Subcutaneous abdominal adipose tissue (tissue), 5 donors: ENCODE measurements around the gene SHC3.
A peak's percentile ranks its signal among the peaks of the same experiment; 100 is the strongest.

Source experiments
- H3K27ac ChIP-seq: one replicate; pipeline ENCODE4 v1.7.0; 2013; ENCODE audit warnings: low read depth, mild to moderate bottlenecking, inconsistent platforms, low read length, moderate library complexity
- H3K27me3 ChIP-seq, 5 donors: one replicate each; pipeline ENCODE4 v1.7.0; 2013; ENCODE audit warnings: low read length in 5 of 5, inconsistent platforms in 1 of 5; ENCODE audit not compliant: control insufficient read depth in 5 of 5, insufficient read depth in 4 of 5
- H3K36me3 ChIP-seq, 5 donors: one replicate each; pipeline ENCODE4 v1.7.0; 2013; ENCODE audit warnings: low read length in 5 of 5; ENCODE audit not compliant: control insufficient read depth in 5 of 5, insufficient read depth in 5 of 5
- H3K4me1 ChIP-seq, 5 donors: one replicate each; pipeline ENCODE4 v1.7.0; 2013; ENCODE audit warnings: low read length in 5 of 5, mild to moderate bottlenecking in 3 of 5, moderate library complexity in 1 of 5; ENCODE audit not compliant: control insufficient read depth in 5 of 5, insufficient read depth in 5 of 5
- H3K4me3 ChIP-seq, 5 donors: one replicate each; pipeline ENCODE4 v1.7.0; 2013; ENCODE audit warnings: low read length in 5 of 5, low read depth in 1 of 5
- H3K9ac ChIP-seq, 5 donors: one replicate each; pipeline ENCODE4 v1.7.0; 2013; ENCODE audit warnings: low read length in 5 of 5, mild to moderate bottlenecking in 4 of 5, moderate library complexity in 3 of 5
- H3K9me3 ChIP-seq, 5 donors: one replicate each; pipeline ENCODE4 v1.7.0; 2013; ENCODE audit warnings: low read length in 5 of 5; ENCODE audit not compliant: control insufficient read depth in 5 of 5
- donor health status: healthy.
- donor health status: healthy.
- donor health status: healthy.
- donor health status: healthy.
- donor health status: healthy.

The SHC3 gene, protein sequence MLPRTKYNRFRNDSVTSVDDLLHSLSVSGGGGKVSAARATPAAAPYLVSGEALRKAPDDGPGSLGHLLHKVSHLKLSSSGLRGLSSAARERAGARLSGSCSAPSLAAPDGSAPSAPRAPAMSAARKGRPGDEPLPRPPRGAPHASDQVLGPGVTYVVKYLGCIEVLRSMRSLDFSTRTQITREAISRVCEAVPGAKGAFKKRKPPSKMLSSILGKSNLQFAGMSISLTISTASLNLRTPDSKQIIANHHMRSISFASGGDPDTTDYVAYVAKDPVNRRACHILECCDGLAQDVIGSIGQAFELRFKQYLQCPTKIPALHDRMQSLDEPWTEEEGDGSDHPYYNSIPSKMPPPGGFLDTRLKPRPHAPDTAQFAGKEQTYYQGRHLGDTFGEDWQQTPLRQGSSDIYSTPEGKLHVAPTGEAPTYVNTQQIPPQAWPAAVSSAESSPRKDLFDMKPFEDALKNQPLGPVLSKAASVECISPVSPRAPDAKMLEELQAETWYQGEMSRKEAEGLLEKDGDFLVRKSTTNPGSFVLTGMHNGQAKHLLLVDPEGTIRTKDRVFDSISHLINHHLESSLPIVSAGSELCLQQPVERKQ

DNA sequence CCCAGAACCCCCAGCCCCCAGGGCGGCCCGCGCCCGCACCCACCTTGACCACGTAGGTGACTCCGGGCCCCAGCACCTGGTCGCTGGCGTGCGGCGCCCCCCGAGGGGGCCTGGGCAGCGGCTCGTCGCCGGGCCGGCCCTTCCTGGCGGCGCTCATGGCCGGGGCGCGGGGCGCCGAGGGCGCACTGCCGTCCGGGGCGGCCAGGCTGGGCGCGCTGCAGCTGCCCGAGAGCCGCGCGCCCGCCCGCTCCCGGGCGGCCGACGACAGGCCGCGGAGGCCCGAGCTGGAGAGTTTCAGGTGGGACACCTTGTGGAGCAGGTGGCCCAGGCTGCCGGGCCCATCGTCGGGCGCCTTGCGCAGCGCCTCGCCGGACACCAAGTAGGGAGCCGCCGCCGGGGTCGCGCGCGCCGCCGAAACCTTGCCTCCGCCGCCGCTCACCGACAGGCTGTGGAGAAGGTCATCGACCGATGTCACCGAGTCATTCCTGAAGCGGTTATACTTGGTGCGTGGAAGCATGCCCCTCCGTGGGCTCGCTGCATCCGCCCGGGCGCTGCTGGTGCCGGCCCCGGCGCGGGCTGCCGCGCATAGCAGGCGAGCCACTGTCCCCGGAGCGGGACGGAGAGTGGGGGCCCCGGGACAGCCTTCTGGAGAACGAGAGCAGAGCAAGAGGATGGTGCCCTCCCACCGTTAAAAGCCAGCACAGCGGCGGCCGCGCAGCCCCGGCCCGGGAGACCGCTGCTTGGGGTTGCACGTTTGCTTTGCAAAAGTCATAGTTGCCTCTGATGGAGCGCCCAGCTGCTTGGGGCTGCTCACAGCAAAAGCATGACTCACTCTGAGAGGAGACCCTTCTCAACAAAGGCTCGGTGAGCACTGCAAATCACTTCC is at the start of gene SHC3:
SHC3 (minus strand) TSS at position 875 of the 886 bp plus-strand sequence; CDS start at position 517, 358 bp downstream.
- Histone ChIP-seq H3K27ac (peak within 1 kb of the TSS; percentile 35), H3K36me3 (no peaks in the 10 kb centered on the region), H3K4me1 (peaks cover 12 to 36% (median 31%) of the 10 kb centered on the region in 5 donors), H3K27me3 (peaks cover 24 to 37% (median 28%) of the 10 kb centered on the region in 5 donors), H3K9me3 (no peaks in the 10 kb centered on the region), H3K4me3 (peak within 1 kb of the TSS; percentile 55 to 68 (median 60)), H3K9ac (peak within 1 kb of the TSS in 1 of 5 donors; percentile 49)

DNA sequence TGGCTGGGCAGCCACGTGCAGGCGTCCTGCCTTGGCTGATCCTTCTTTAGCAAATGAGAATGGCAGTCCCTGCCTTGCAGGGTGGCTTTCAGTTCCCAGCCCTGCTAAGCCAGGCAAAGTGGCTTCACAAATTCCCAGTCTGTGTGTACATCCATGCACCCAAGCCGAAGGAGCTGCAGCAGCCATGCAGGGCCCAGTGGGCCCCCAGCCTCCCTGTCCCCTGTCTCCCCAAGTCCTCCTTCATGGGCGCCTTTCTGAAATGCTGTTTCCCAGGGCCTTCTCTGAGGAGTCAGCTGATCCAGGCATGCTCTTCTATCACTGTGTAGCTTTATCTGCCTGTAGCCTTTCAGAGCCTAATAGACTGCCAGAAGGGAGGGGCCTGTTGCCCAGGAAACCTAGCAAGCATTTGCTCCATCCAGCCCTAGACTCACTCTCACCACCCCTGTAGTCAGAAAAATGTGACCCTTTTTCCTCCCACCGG is 47.4 kb upstream of the SHC3 start:
- H3K9ac ChIP-seq = no peak overlapping the region
- no peak overlapping the region for H3K27ac ChIP-seq
- peaks cover 0 to 3% (median 0%) of the 10 kb centered on the region in 5 donors for H3K27me3 ChIP-seq
- H3K36me3 ChIP-seq = no peaks in the 10 kb centered on the region
- peaks cover 0 to 4% (median 0%) of the 10 kb centered on the region in 5 donors for H3K4me1 ChIP-seq
- H3K9me3 ChIP-seq = peaks cover 0 to 1% (median 0%) of the 10 kb centered on the region in 5 donors
- no peak overlapping the region for H3K4me3 ChIP-seq

DNA sequence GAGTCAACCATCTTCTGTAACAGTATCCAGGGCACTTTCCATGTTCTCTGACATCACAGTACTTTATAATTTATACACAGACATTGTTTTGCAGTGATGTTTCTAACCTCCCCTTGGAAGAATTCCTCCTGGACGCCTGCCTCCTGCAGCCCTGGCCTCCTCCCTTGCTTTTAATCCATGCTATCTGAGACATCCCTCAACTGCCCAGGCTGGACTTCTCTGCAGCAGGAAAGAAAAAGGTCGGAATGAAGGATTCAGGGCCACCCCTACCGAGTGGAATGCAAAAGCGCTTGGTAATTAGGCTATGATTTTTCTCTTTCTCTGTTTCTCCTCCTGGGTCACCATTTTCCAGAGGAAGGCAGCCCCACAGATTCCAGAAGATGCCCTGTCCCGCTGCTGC is 47.0 kb upstream of the SHC3 start:
- Histone ChIP-seq H3K27ac (no peak overlapping the region), H3K27me3 (peaks cover 0 to 3% (median 0%) of the 10 kb centered on the region in 5 donors), H3K9me3 (no peaks in the 10 kb centered on the region), H3K36me3 (no peaks in the 10 kb centered on the region), H3K9ac (no peak overlapping the region), H3K4me3 (no peak overlapping the region), H3K4me1 (peaks cover 0 to 4% (median 0%) of the 10 kb centered on the region in 5 donors)

DNA sequence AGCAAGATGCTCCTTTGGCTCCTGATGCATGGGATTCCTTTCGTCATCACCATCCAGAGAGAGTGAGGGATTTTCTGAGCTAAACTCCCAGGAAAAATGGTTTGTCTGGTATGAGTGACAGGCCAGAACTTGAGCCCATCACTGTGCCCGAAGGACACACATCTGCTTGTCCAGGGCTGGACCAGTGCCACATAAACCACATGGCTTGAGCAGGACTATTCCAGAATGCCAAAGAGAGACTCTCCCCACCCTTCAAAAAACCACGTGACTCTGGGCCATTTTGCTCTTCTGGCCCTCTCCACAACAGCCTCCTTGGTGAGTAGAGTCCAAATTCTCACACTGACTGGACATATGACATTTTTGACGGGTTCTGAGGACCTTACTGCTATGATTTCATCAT is 46.4 kb upstream of the SHC3 start:
- H3K27ac ChIP-seq = no peak overlapping the region
- peaks cover 0 to 3% (median 0%) of the 10 kb centered on the region in 5 donors for H3K27me3 ChIP-seq
- no peak overlapping the region for H3K9ac ChIP-seq

DNA sequence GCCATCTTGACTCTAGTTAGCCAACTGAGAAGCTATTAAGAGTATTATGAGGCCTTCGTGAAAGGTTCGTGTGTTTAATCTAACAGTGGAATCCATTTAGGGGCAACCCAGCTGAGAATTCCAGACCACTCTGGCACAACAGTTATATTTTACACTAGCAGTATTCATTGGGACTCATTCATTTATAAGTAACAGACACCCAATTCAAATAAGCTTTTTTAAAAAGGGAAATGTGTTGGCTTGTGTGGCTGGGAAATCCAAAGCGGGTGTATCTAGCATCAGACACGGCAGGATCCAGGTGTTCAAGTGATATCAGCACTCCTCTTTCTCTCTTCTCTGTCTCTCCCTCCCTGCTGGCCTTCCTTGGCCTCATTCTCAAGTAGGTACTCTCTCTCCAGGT is 46.0 kb upstream of the SHC3 start:
- H3K9ac ChIP-seq = no peak overlapping the region
- no peaks in the 10 kb centered on the region for H3K9me3 ChIP-seq
- H3K36me3 ChIP-seq = no peaks in the 10 kb centered on the region
- peaks cover 0 to 3% (median 0%) of the 10 kb centered on the region in 5 donors for H3K27me3 ChIP-seq
- peaks cover 0 to 4% (median 0%) of the 10 kb centered on the region in 5 donors for H3K4me1 ChIP-seq
- H3K27ac ChIP-seq = no peak overlapping the region
- H3K4me3 ChIP-seq = no peak overlapping the region

More for the DNA sequence above, 46.4 kb upstream of the SHC3 start:
- H3K36me3 ChIP-seq = no peaks in the 10 kb centered on the region
- peaks cover 0 to 4% (median 0%) of the 10 kb centered on the region in 5 donors for H3K4me1 ChIP-seq
- no peak overlapping the region for H3K4me3 ChIP-seq
- H3K9me3 ChIP-seq = no peaks in the 10 kb centered on the region

DNA sequence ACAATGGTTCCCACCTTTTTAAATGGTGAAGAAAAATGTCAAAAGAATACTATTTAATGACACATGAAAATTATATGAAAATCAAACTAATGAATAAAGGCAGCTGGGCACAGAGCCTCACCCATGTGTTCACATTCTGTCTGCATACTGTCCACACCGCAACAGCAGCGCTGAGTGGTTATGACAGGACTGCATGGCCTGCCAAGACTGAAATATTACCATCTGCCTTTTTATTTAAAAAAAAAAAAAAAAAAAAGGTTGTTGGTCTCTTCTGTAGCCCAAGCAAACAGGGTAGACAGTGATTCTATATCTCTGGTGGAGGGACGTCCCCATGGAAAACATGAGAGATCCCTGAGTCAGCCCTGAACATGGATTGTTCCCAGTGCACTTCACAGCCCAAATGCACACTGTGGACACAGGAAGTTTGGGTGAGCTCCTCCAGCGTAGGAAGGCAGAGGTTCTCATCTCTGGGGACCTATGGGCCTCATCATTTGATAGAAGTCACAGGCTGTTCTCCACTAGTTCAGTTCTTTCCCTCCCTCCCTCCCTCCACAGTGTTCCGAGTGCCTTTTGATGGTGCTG is 44.9 kb upstream of the SHC3 start:
- Histone ChIP-seq H3K4me3 (no peak overlapping the region), H3K4me1 (peaks cover 0 to 4% (median under 1%) of the 10 kb centered on the region in 5 donors), H3K9ac (no peak overlapping the region), H3K9me3 (no peaks in the 10 kb centered on the region), H3K27ac (no peak overlapping the region), H3K36me3 (no peaks in the 10 kb centered on the region), H3K27me3 (peaks cover 0 to 3% (median 0%) of the 10 kb centered on the region in 5 donors)

DNA sequence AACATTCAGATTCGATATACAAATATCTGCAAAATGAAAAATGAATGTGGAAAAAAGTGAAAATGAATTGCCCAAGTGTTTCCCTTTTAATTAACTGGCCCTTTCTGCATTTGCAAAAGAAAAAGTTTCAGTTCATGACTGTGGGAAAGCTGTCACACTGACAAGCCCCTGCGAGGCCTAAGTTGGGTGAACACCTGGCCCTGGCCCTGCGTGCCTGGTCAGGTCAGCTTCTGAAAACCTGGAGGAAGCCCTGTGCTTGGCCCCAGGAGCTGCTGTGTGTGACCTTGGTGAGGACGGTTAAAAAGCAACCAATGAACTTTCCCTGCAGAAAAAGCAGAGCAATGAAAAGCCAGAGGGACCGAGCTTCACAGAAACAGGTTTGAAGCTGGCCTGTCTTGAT is 41.0 kb upstream of the SHC3 start:
- H3K9ac ChIP-seq = no peak overlapping the region
- no peaks in the 10 kb centered on the region for H3K27me3 ChIP-seq
- H3K27ac ChIP-seq = no peak overlapping the region
- H3K36me3 ChIP-seq = no peaks in the 10 kb centered on the region
- no peak overlapping the region for H3K4me3 ChIP-seq
- H3K9me3 ChIP-seq = no peaks in the 10 kb centered on the region
- peaks cover 0 to 10% (median 0%) of the 10 kb centered on the region in 5 donors for H3K4me1 ChIP-seq

DNA sequence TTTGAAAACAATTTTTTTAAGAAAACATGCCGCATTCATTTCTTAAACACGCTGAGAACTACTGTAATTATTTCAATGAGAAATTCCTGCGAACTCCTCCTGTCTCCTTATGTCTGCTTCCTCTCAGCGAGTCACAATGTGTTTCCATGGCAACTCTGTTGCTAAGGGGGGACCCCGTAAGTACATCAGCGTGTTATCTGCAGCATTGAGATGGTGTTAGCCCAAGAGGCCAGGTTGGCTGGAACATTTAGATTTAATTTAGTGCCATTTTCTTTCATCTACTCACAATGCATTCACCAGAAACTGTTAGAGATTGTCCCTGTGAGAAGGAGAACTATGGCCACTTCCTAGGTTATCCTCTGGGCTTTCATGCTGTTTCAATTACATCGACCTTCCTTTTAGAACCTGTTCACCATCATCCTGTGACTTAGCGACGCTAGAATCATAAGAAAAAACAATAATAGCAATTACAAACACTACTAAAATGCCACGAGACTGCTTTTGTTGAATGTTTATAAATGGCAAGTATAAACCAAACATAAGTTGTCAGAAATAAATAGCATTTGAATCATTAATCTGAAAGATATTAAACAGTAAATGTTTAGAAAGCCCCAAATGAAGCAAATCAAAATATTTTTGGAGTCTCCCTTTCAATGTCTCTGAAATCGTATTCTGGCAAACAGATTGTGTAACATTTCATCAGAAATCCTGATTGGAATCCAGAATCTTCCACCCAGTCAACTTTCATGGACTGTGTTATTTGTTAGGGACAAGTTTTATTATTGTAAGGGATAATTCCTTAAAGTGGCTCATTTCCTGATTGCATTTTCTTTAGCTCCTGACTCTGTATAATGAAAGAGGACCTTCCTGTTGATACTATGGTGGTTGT is 39.7 kb upstream of the SHC3 start:
- H3K36me3 ChIP-seq = no peaks in the 10 kb centered on the region

DNA sequence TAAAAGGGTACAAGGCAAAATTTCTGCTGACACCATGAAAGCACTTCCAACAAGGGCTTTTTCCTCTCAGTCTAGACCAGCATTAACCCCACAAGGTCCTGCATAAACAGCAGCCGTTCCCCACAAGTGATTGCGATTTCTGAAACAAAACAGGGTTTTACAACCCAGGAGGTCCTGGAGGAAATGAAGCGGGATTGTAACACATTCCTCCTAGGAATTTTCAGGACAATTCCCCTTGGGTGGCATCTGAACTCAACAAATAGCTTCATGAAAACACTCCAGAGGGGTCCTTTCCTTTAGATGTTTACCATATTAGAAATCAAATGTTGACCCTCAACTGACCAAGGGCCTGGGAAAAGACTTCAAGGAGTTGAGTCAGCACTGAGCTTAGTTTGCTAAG is 36.7 kb upstream of the SHC3 start:
- H3K9me3 ChIP-seq = peaks cover 0 to 6% (median 0%) of the 10 kb centered on the region in 5 donors

More for the DNA sequence above, 39.7 kb upstream of the SHC3 start:
- Histone ChIP-seq H3K9me3 (no peaks in the 10 kb centered on the region), H3K4me3 (no peak overlapping the region), H3K27me3 (no peaks in the 10 kb centered on the region), H3K27ac (no peak overlapping the region), H3K9ac (no peak overlapping the region), H3K4me1 (peaks cover 0 to 10% (median 0%) of the 10 kb centered on the region in 5 donors)

More for the DNA sequence above, 36.7 kb upstream of the SHC3 start:
- H3K27ac ChIP-seq = no peak overlapping the region
- no peak overlapping the region for H3K9ac ChIP-seq
- no peaks in the 10 kb centered on the region for H3K27me3 ChIP-seq
- no peak overlapping the region for H3K4me3 ChIP-seq
- H3K4me1 ChIP-seq = peaks cover 0 to 13% (median 0%) of the 10 kb centered on the region in 5 donors
- no peaks in the 10 kb centered on the region for H3K36me3 ChIP-seq
